Heart left ventricle (tissue), 16 donors: Measurements from ENCODE around the gene MYORG. TPM values are rescaled to one million over a fixed set of nuclear protein-coding genes. Genes with fewer than 3 reads are reported as not detected.

Source experiments
- ATAC-seq, 4 donors: fragments of 200-7000 bp; cut with Tn5 transposase; one replicate each; pipeline ENCODE4 v1.9.1; 2020 to 2022; ENCODE audit warnings: moderate library complexity in 4 of 4, mild to moderate bottlenecking in 3 of 4, moderate number of reproducible peaks in 1 of 4
- DNase-seq, 5 donors: peaks; one replicate each; pipeline ENCODE4 v3.0.0-alpha.2; 2020
- H3K27ac ChIP-seq, 12 donors: fragments of 200-600 bp; sonication (generic) in 4 of 12; one replicate each; pipeline versions ENCODE4 v1.5.0 to v1.8.0; 2016 to 2022; ENCODE audit warnings: mild to moderate bottlenecking in 2 of 12
- H3K27me3 ChIP-seq, 9 donors: fragments of 200-600 bp; sonication (generic) in 2 of 9; one replicate each; pipeline versions ENCODE4 v1.5.1 to v1.8.0; 2016 to 2022; ENCODE audit warnings: mild to moderate bottlenecking in 3 of 9
- H3K36me3 ChIP-seq, 9 donors: fragments of 200-600 bp; sonication (generic) in 2 of 9; one replicate each; pipeline versions ENCODE4 v1.5.0 to v1.8.0; 2018 to 2022; ENCODE audit warnings: mild to moderate bottlenecking in 2 of 9
- H3K4me1 ChIP-seq, 12 donors: fragments of 200-600 bp; sonication (generic) in 4 of 12; one replicate each; pipeline versions ENCODE4 v1.5.0 to v1.8.0; 2016 to 2022; ENCODE audit warnings: mild to moderate bottlenecking in 3 of 12
- H3K4me3 ChIP-seq, 12 donors: fragments of 200-600 bp; sonication (generic) in 4 of 12; one replicate each; pipeline versions ENCODE4 v1.5.0 to v1.8.0; 2017 to 2022; ENCODE audit warnings: mild to moderate bottlenecking in 9 of 12, moderate library complexity in 4 of 12
- H3K9me3 ChIP-seq, 12 donors: fragments of 200-600 bp; sonication (generic) in 4 of 12; one replicate each; pipeline versions ENCODE4 v1.5.0 to v1.8.0; 2016 to 2022; ENCODE audit warnings: mild to moderate bottlenecking in 1 of 12
- POLR2A ChIP-seq, 2 donors: fragments of 450-650 bp; IDR thresholded peaks; one replicate each; pipeline ENCODE4 v1.6.1; 2017; ENCODE audit warnings: antibody characterized with exemption in 2 of 2, mild to moderate bottlenecking in 2 of 2, moderate library complexity in 2 of 2
- WGBS, 4 donors: extraction: QIAGEN DNeasy Blood & Tissue Kit in 2 of 4; methylation state at CpG; one replicate each; pipeline versions ENCODE4 v1.1.5 to v1.1.7; 2013 to 2018; 5-methylcytosine and 5-hydroxymethylcytosine counted together
- intact Hi-C, 10 donors: fragments of 100-400 bp; cut with DNase I; formaldehyde crosslinking; loops; one replicate each; pipeline versions ENCODE4 v1.11.1 to v1.14.2; 2022
- polyA plus RNA-seq, 2 donors: library from polyadenylated mRNA; stranded (reverse); fragments of 200-250 nt; gene quantifications; one replicate each; pipeline ENCODE4 v1.2.3, GENCODE V29; 2013
- total RNA-seq, 9 donors: library from RNA; depleted of rRNA in 2 of 9; stranded (reverse); fragments of >200 nt in 2 of 9; fragmentation: NEBNext Ultra II Directional in 3 of 9; extraction: Animal tissue kit (Norgen Biotek cat#: 25700) in 3 of 9; gene quantifications; one replicate each; pipeline versions ENCODE4 v1.1.0 to v1.2.4, GENCODE V29; 2016 to 2023
- TF ChIP-seq, protein P1 (sequence below), 12 donors: fragments of 200-600 bp; sonication (generic) in 4 of 12; IDR thresholded peaks; one replicate each; pipeline versions ENCODE4 v1.5.0 to v1.8.0; 2018 to 2022; ENCODE audit warnings: antibody characterized with exemption in 12 of 12, mild to moderate bottlenecking in 5 of 12
- donor health status: ischemic (EF 13 %, LVEDD 7.1; RV severe dilation, severe dysfunction).
- donor health status: healthy with polysubstance abuse.
- donor health status: DM: no; HTN: yes; CAD: no.
- donor health status: DM: no; HTN: no; CAD: no.
- donor health status: ischemic (EF 25% LVEDD 6.9; RV normal size, moderate dysfunction).
- donor health status: ischemic (EF 25% LVEDD 5.7; RV mildly dilated, moderate dysfunction).
- donor health status: healthy.
- donor health status: DM: yes; HTN: yes; CAD: no.
- donor health status: ischemic (EF 35%, LVEDD 5.7; RV mildly dilated, moderate dysfunction).
- donor health status: nonischemic (EF 11% LVEDD 7.7; RV severe dilation, severe dysfunction).
- donor health status: DM: yes; HTN: yes; CAD: no.
- donor health status: PGD.
- donor health status: ischemic (EF 29% LVEDD 5.4; RV normal size, mild dysfunction).
- donor health status: nonischemic (EF 23%, LVEDD 6.1; RV moderate dilation, normal function).

MYORG gene
- total and polyA plus RNA-seq, 11 donors = 1.3 to 10.2 (median 6.1) TPM

DNA sequence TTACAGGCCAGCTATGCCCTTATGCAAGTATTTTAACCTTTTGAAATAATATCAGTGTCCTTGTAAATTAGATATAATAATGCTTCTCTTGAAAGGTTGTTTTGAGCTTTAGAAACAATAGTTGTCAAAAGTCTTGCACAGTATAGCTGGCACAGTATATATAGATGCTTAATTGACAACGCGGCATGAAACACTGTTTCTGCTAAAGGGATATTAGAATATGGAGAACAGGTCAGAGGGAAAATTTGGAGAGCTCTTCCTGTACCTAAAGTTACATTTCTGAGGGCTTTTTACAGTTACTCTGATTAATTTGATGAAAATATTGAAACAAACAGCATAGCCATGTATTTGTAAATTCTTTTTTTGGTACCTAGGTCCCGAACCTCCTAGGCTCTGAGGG, 42.9 kb downstream of the MYORG start:
- H3K36me3 ChIP-seq = peaks cover 0 to 15% (median 5%) of the 10 kb centered on the region in 9 donors
- TF ChIP-seq, protein P1, sequence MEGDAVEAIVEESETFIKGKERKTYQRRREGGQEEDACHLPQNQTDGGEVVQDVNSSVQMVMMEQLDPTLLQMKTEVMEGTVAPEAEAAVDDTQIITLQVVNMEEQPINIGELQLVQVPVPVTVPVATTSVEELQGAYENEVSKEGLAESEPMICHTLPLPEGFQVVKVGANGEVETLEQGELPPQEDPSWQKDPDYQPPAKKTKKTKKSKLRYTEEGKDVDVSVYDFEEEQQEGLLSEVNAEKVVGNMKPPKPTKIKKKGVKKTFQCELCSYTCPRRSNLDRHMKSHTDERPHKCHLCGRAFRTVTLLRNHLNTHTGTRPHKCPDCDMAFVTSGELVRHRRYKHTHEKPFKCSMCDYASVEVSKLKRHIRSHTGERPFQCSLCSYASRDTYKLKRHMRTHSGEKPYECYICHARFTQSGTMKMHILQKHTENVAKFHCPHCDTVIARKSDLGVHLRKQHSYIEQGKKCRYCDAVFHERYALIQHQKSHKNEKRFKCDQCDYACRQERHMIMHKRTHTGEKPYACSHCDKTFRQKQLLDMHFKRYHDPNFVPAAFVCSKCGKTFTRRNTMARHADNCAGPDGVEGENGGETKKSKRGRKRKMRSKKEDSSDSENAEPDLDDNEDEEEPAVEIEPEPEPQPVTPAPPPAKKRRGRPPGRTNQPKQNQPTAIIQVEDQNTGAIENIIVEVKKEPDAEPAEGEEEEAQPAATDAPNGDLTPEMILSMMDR (IDR thresholded peaks at IDR 0.05) = no peak
- TF ChIP-seq POLR2A (IDR thresholded peaks at IDR 0.05) = no peak
- H3K4me3 ChIP-seq = no peak overlapping the region
- intact Hi-C loops = loop anchor here (1.0 to 10.0 kb wide), 10 partner anchors 45 to 268 kb away; no protein-coding TSS in a partner anchor
- WGBS, 4 donors = 54 to 68% (median 63%) methylated on average over 3 of the region's 3 CpGs
- no peaks in the 10 kb centered on the region for H3K27me3 ChIP-seq
- H3K9me3 ChIP-seq = no peaks in the 10 kb centered on the region
- no peak for ATAC-seq
- no peak for DNase-seq
- H3K27ac ChIP-seq = no peak overlapping the region
- H3K4me1 ChIP-seq = peaks cover 0 to 37% (median 15%) of the 10 kb centered on the region in 12 donors

DNA sequence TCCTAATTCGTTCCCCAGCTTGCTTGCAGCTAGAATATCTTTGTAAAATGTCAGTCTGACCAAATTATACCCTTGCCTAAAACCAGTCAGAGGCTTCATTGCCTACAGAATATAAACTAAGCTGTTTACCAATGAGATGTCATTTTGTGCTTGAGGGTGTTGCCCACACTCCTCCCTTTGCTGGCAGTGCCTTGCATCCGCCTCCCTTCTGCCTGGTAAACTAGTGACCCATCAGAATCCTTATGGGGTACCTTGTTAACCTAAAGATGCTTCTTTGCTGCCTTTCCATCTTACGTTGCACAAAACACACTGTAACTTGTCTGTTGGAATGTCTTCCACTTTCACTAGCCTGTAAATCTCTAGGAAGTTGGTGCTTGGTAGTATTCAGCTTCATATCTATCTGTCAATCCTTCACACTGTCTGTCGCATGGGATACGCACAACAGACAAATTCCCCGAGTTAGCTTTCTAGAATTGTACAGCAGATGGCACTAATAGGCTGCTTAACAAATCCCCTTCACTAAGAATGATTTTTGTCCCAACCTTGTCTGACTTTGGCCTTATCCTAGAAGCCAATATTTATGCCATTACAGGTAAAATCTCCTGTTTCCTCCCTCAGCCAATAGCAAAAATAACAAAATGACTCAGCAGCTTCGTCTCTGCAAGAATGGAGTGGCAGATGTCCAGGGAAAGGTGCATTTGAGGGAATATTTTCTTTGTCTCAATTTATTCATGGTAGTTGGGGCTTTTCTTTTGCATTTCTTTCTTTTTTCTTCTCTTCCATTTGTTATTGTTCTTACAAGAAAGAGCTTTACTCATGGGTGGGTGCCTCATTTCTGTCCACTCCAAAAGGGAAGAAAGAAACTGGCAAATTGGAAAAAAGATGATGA, 44.4 kb downstream of the MYORG start:
- ATAC-seq (no peak), DNase-seq (no peak)
- no peak overlapping the region for H3K4me3 ChIP-seq
- peak overlapping the region in 4 of 12 donors; percentile 6 to 40 (median 19) for H3K27ac ChIP-seq
- H3K4me1 ChIP-seq = peaks cover 0 to 38% (median 20%) of the 10 kb centered on the region in 12 donors
- H3K9me3 ChIP-seq = no peaks in the 10 kb centered on the region
- no peaks in the 10 kb centered on the region for H3K27me3 ChIP-seq
- TF ChIP-seq, protein P1 (IDR thresholded peaks at IDR 0.05) = peak; percentile 43 to 79 (median 65)
- TF ChIP-seq POLR2A (IDR thresholded peaks at IDR 0.05) = no peak
- peaks cover 0 to 7% (median 0%) of the 10 kb centered on the region in 9 donors for H3K36me3 ChIP-seq
- intact Hi-C loops = loop anchor here (1.0 to 10.0 kb wide), 10 partner anchors 46 to 270 kb away; no protein-coding TSS in a partner anchor
- 23 to 36% (median 31%) methylated on average over 7 of the region's 7 CpGs for WGBS, 4 donors

DNA sequence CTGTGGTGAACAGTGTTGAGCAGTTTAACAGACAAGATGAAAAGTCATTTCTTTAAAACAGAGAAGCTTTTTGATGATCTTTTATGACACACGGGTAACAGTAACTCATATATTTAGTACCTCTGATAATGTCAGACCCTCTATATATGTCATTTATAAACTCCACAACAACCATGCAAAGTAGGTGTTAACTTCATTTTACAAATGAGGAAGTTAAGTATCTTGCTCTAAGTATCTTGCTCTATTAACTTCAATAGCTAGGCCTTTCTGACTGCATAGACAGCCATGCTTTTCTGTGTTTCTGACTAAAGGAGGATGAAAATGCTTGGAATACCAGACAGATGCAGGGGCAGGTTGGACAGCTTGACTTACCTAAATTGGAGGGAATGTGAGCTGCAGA, 45.5 kb downstream of the MYORG start:
- H3K27ac ChIP-seq = no peak overlapping the region
- 75 to 85% (median 80%) methylated on average over 1 of the region's 1 CpG for WGBS, 4 donors
- no peaks in the 10 kb centered on the region for H3K36me3 ChIP-seq
- H3K4me1 ChIP-seq = peaks cover 0 to 38% (median 20%) of the 10 kb centered on the region in 12 donors
- H3K27me3 ChIP-seq = no peaks in the 10 kb centered on the region
- H3K4me3 ChIP-seq = no peak overlapping the region
- intact Hi-C loops = loop anchor here (2.0 to 10.0 kb wide), 8 partner anchors 48 to 271 kb away; no protein-coding TSS in a partner anchor
- H3K9me3 ChIP-seq = no peaks in the 10 kb centered on the region
- TF ChIP-seq, protein P1 (IDR thresholded peaks at IDR 0.05) = no peak
- no peak for TF ChIP-seq POLR2A (IDR thresholded peaks at IDR 0.05)
- ATAC-seq (no peak), DNase-seq (no peak)
